CD14-positive monocyte (primary cell): ENCODE data around the gene FAM174B. TPM values are rescaled to one million over a fixed set of nuclear protein-coding genes. Genes with fewer than 3 reads are reported as not detected.

Source experiments
- DNase-seq, 3 donors: peaks; one replicate each; pipeline ENCODE4 v3.0.0-alpha.2; 2011 to 2022
- H2AFZ ChIP-seq: 2 replicates; pipeline ENCODE4 v1.6.0; 2012; ENCODE audit warnings: mild to moderate bottlenecking, low read depth, low read length, inconsistent platforms; ENCODE audit not compliant: insufficient read depth, poor library complexity, severe bottlenecking
- H3K27ac ChIP-seq, 2 donors: 1 replicate in 1 of 2; 2 replicates in 1 of 2; pipeline ENCODE4 v1.5.1; 2012 to 2013; ENCODE audit warnings: low read length in 2 of 2, control low read depth in 1 of 2, inconsistent platforms in 1 of 2, low read depth in 1 of 2, mild to moderate bottlenecking in 1 of 2
- H3K27me3 ChIP-seq, 2 donors: one replicate each; pipeline versions ENCODE4 v1.6.0 to v1.6.1; 2011 to 2013; ENCODE audit warnings: low read length in 2 of 2; ENCODE audit not compliant: control insufficient read depth in 2 of 2, insufficient read depth in 2 of 2
- H3K36me3 ChIP-seq, 2 donors: replicated peaks in 1 of 2; 1 replicate in 1 of 2; 2 replicates in 1 of 2; pipeline versions ENCODE4 v1.5.1 to v1.6.1; 2012 to 2013; ENCODE audit warnings: low read length in 2 of 2, control low read depth in 1 of 2, inconsistent platforms in 1 of 2, mild to moderate bottlenecking in 1 of 2; ENCODE audit not compliant: insufficient read depth in 2 of 2, control insufficient read depth in 1 of 2
- H3K4me1 ChIP-seq, 2 donors: 1 replicate in 1 of 2; 2 replicates in 1 of 2; pipeline versions ENCODE4 v1.5.1 to v1.6.1; 2012 to 2013; ENCODE audit warnings: low read length in 2 of 2, control low read depth in 1 of 2, inconsistent platforms in 1 of 2, mild to moderate bottlenecking in 1 of 2, moderate library complexity in 1 of 2; ENCODE audit not compliant: insufficient read depth in 2 of 2, control insufficient read depth in 1 of 2
- H3K4me2 ChIP-seq: replicated peaks from 2 replicates; pipeline ENCODE3; 2012; ENCODE audit warnings: low read length, moderate library complexity, mild to moderate bottlenecking; ENCODE audit not compliant: poor library complexity, severe bottlenecking; ENCODE audit errors: extremely low read depth
- H3K4me3 ChIP-seq, 3 experiments: fragments of 200-600 bp in 1 of 3; sonication (generic) in 1 of 3; replicated peaks in 1 of 3; 1 replicate in 2 of 3; 2 replicates in 1 of 3; pipeline ENCODE4 v1.5.1; 2011 to 2013; ENCODE audit warnings: low read length in 3 of 3, mild to moderate bottlenecking in 3 of 3, control low read depth in 2 of 3, low read depth in 2 of 3, inconsistent platforms in 1 of 3, moderate library complexity in 1 of 3
- H3K79me2 ChIP-seq: 2 replicates; pipeline ENCODE4 v1.6.0; 2012; ENCODE audit warnings: mild to moderate bottlenecking, control low read depth, inconsistent platforms, low read length, moderate library complexity; ENCODE audit not compliant: insufficient read depth
- H3K9ac ChIP-seq: 2 replicates; pipeline ENCODE4 v1.6.0; 2017; ENCODE audit warnings: low read length, mild to moderate bottlenecking; ENCODE audit not compliant: insufficient read depth, poor library complexity, severe bottlenecking
- H3K9me3 ChIP-seq, 2 donors: replicated peaks in 1 of 2; 1 replicate in 1 of 2; 2 replicates in 1 of 2; pipeline versions ENCODE4 v1.5.1 to v1.6.1; 2012 to 2013; ENCODE audit warnings: low read length in 2 of 2, control low read depth in 1 of 2; ENCODE audit not compliant: control insufficient read depth in 1 of 2, insufficient read depth in 1 of 2
- H4K20me1 ChIP-seq: 2 replicates; pipeline ENCODE4 v1.6.0; 2012; ENCODE audit warnings: mild to moderate bottlenecking, low read length, control low read depth, moderate library complexity; ENCODE audit not compliant: insufficient read depth
- H3K27ac Mint-ChIP-seq, 7 donors: one replicate each; pipeline ENCODE4 v1.8.0; 2020; ENCODE audit warnings: mild to moderate bottlenecking in 7 of 7, mixed read lengths in 7 of 7, moderate library complexity in 6 of 7, inconsistent platforms in 2 of 7
- H3K27me3 Mint-ChIP-seq, 3 donors: one replicate each; pipeline ENCODE4 v1.8.0; 2021 to 2022; ENCODE audit warnings: low read depth in 3 of 3, mild to moderate bottlenecking in 3 of 3, mixed read lengths in 3 of 3, moderate library complexity in 3 of 3, inconsistent platforms in 1 of 3
- H3K36me3 Mint-ChIP-seq, 2 donors: one replicate each; pipeline ENCODE4 v1.8.0; 2020; ENCODE audit warnings: mixed read lengths in 2 of 2, inconsistent platforms in 1 of 2, mild to moderate bottlenecking in 1 of 2
- H3K4me1 Mint-ChIP-seq: one replicate; pipeline ENCODE4 v1.8.0; 2020; ENCODE audit warnings: mild to moderate bottlenecking, mixed read lengths
- H3K4me3 Mint-ChIP-seq, 2 donors: one replicate each; pipeline ENCODE4 v1.8.0; 2020; ENCODE audit warnings: mild to moderate bottlenecking in 2 of 2, mixed read lengths in 2 of 2, moderate library complexity in 1 of 2
- H3K9me3 Mint-ChIP-seq, 7 donors: one replicate each; pipeline ENCODE4 v1.8.0; 2020 to 2022; ENCODE audit warnings: mixed read lengths in 7 of 7, mild to moderate bottlenecking in 6 of 7, moderate library complexity in 6 of 7, inconsistent platforms in 2 of 7
- CTCF ChIP-seq: fragments of 200-600 bp; IDR thresholded peaks from one replicate; pipeline ENCODE4 v1.8.0; 2022; ENCODE audit warnings: antibody characterized with exemption, mild to moderate bottlenecking
- WGBS: methylation state at CpG from one replicate; pipeline ENCODE4 v1.1.5; 2013; ENCODE audit warnings: missing lambda C conversion rate; ENCODE audit not compliant: insufficient coverage; 5-methylcytosine and 5-hydroxymethylcytosine counted together
- intact Hi-C, 2 donors: fragments of 100-400 bp; cut with micrococcal nuclease; formaldehyde crosslinking; loops; one replicate each; pipeline versions ENCODE4 v1.15.0 to v1.15.1; 2023
- polyA plus RNA-seq, 3 donors: library from polyadenylated mRNA; depleted of rRNA in 1 of 3; unstranded in 2 of 3; stranded (reverse) in 1 of 3; fragments of 300-500 nt in 2 of 3; fragments of >200 nt in 1 of 3; fragmentation: Illumina TruSeq in 2 of 3; gene quantifications; 1 replicate in 2 of 3; 2 replicates in 1 of 3; pipeline ENCODE4 v1.2.3, GENCODE V29; 2012 to 2021

Gene FAM174B
- polyA plus RNA-seq, 3 donors: 2.2 to 4.7 (median 3.2) TPM

- Histone ChIP-seq H3K4me2 (no peak overlapping the region), H3K4me1 (no peaks in the 10 kb centered on the region), H3K79me2 (no peaks in the 10 kb centered on the region), H3K4me3 (no peak overlapping the region), H3K9me3 (no peaks in the 10 kb centered on the region), H3K27me3 (no peaks in the 10 kb centered on the region), H3K27ac (no peak overlapping the region), H2AFZ (no peak overlapping the region), H4K20me1 (no peaks in the 10 kb centered on the region), H3K9ac (no peak overlapping the region), H3K36me3 (no peaks in the 10 kb centered on the region)
- WGBS: 86% methylated on average over 1 of the region's 3 CpGs
- H3K4me3 Mint-ChIP-seq: no peak overlapping the region
- intact Hi-C loops: no loop called here
- DNase-seq: no peak
- H3K4me1 Mint-ChIP-seq: no peaks in the 10 kb centered on the region
- H3K36me3 Mint-ChIP-seq: peaks cover 0 to 4% of the 10 kb centered on the region in 2 donors
- peaks cover 0 to 2% (median 0%) of the 10 kb centered on the region in 3 donors for H3K27me3 Mint-ChIP-seq
- peaks cover 0 to 2% (median 0%) of the 10 kb centered on the region in 7 donors for H3K9me3 Mint-ChIP-seq
- no peak overlapping the region for H3K27ac Mint-ChIP-seq
- no peak for TF ChIP-seq CTCF
Observed at GRCh38 chr15:92625251-92625980, 30.2 kb downstream of the FAM174B start.

- H3K4me3 Mint-ChIP-seq: no peak overlapping the region
- intact Hi-C loops: no loop called here
- no peaks in the 10 kb centered on the region for H3K9me3 ChIP-seq
- no peaks in the 10 kb centered on the region for H4K20me1 ChIP-seq
- no peaks in the 10 kb centered on the region for H3K4me1 ChIP-seq
- no peaks in the 10 kb centered on the region for H3K36me3 ChIP-seq
- H3K9ac ChIP-seq: no peak overlapping the region
- no peak overlapping the region for H3K4me2 ChIP-seq
- H3K4me1 Mint-ChIP-seq: no peaks in the 10 kb centered on the region
- peaks cover 0 to under 1% of the 10 kb centered on the region in 2 donors for H3K36me3 Mint-ChIP-seq
- H2AFZ ChIP-seq: no peak overlapping the region
- no peak overlapping the region for H3K27ac ChIP-seq
- WGBS: 89% methylated on average over 7 of the region's 15 CpGs
- no peak for TF ChIP-seq CTCF
- H3K27me3 ChIP-seq: no peaks in the 10 kb centered on the region
- H3K27ac Mint-ChIP-seq: no peak overlapping the region
- no peak for DNase-seq
- H3K9me3 Mint-ChIP-seq: peaks cover 0 to 2% (median 0%) of the 10 kb centered on the region in 7 donors
- no peak overlapping the region for H3K4me3 ChIP-seq
- no peaks in the 10 kb centered on the region for H3K79me2 ChIP-seq
- peaks cover 0 to 2% (median 0%) of the 10 kb centered on the region in 3 donors for H3K27me3 Mint-ChIP-seq
Observed at GRCh38 chr15:92624401-92624991, 31.1 kb downstream of the FAM174B start.
